Measurements from ENCODE around the gene YKT6.

The YKT6 gene

GRCh38 chr7:44259547-44260457 is 59.0 kb downstream of the YKT6 start:
- DNase-seq (ENCODE audit: low spot score): no peak

- DNase-seq (ENCODE audit: low spot score): no peak
Measured at GRCh38 chr7:44261240-44261639, 60.5 kb downstream of the YKT6 start.

GRCh38 chr7:44262031-44262430 is 61.3 kb downstream of the YKT6 start:
- DNase-seq (ENCODE audit: low spot score): no peak

GRCh38 chr7:44263326-44264082 is 62.7 kb downstream of the YKT6 start:
- no peak for DNase-seq (ENCODE audit: low spot score)

Measured in SW480 (cell line).